ACHN (cell line): Measurements from ENCODE around the gene SLC13A3.

Experiments
- DNase-seq: peaks from one replicate; pipeline ENCODE4 v3.0.0-alpha.2; 2015
- in situ Hi-C: cut with HindIII; loops from 2 replicates; pipeline ENCODE4 v1.10.0; 2017; ENCODE audit warnings: low sequenced_read_pairs, low pct_ligation_motif_present, low pct_unique_long_range_greater_than_20kb

The SLC13A3 gene, protein sequence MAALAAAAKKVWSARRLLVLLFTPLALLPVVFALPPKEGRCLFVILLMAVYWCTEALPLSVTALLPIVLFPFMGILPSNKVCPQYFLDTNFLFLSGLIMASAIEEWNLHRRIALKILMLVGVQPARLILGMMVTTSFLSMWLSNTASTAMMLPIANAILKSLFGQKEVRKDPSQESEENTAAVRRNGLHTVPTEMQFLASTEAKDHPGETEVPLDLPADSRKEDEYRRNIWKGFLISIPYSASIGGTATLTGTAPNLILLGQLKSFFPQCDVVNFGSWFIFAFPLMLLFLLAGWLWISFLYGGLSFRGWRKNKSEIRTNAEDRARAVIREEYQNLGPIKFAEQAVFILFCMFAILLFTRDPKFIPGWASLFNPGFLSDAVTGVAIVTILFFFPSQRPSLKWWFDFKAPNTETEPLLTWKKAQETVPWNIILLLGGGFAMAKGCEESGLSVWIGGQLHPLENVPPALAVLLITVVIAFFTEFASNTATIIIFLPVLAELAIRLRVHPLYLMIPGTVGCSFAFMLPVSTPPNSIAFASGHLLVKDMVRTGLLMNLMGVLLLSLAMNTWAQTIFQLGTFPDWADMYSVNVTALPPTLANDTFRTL

DNA sequence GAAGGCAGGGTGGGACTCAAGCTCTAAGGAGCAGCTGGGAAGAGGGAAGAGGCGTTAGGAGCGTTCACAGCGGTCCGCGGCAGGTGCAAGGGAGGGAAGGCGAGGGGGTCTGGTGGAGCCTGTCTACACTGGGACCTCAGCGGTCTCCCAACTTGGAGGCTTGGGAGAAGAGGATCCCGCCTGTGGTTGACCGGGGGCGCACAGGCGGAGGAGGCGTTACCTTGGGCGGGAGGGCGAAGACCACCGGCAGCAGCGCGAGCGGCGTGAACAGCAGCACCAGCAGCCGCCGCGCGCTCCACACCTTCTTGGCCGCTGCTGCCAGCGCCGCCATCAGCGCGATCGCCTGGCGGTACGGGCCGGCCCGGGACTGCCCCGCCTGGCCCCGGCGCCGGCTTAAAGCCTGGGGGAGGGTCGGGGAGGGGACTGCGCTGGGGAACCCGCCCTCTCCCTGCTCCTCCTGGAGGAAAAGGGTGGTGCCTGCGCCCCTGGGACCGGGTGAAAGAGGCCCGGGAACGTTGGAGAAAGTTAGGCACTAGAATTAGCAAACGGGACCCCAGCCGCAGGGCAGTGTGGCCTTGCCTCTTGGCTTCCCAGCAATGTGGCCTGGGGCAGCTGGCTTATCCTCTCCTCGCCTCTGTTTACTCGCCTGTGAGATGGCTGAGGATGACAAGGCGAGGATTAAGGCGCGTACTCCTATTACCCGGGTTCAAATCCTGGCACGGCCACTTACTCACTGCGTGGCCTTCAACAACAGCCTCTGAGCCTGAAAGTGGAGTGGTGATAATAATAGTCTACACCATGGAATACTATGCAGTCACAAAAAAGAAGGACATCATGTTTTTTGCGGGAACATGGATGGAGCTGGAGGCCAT is at the start of gene SLC13A3:
TSS of gene SLC13A3 (minus strand) at position 369 of the 872 bp plus-strand sequence. CDS start at position 331, 38 bp downstream.
- DNase-seq: peak; percentile 11
- in situ Hi-C loops: no loop called here

DNA sequence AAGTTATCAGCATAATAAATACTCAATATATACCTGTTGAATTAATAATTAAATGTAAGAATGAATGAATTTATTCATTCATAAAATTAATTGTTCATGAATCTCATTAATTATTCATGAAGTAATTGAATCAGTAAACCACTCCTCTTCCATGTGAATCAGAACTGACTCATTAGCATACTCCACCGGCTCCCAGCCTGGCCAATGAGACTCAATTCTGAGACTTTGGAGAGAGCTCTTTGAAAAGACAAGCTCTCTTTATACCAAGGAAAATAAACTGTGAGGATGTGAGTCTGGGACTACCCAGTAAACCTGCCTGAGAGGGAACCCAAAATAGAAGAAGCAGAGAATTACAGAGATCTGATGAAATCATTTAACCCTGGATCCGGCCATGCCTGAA is 49.8 kb upstream of the SLC13A3 start:
- in situ Hi-C loops: no loop called here
- DNase-seq: no peak

DNA sequence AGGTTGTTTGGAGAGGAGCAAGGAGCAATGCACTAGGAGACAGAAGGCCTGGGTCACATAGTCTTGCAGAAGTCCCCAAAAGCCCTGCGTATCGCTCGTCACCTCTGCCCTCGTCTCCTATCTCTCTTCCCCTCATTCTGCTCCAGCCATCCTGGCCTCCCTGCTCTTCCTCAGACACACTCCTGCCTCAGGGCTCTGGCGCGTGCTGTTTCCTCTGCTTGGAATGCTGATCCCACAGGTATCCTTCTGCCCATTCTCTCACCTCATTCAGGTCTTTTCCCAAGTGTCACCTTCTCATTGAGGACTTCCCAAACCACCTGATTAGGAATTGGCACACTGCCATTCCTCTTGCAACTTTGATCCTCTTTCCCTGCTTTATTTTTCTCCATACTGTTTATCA is 49.2 kb upstream of the SLC13A3 start:
- in situ Hi-C loops: no loop called here
- no peak for DNase-seq

DNA sequence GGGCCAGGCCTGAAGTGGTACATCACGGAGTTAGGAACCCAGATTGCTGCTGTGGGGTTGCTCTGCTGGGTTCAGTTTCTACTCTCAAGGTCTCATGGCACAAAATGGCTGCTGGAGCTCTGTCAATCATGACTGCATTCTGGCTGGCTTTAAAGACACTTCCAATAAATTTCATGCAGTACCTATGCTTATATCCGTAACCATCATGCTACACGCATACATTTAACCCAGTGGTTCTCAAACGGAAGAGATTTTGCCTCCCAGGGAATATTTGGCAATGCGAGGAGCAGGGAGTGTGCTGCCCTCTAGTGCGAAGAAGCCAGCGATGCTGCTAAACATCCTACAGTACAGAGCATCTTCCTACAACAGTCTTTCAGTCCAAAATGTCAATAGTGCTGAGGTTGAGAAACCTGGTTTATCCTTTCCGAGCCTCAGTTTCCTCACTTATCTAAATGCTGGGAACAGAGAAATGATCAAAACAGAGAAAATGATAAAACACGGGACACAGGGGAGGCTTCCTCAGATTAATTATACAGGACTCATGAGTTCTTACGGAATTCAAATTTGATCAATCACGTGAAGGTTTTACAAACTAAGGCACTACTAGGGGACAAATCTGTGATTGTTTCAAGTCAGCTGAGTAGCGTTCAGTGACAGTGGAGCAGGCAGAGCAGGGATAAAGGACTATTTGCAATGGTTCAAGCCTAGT is 48.5 kb upstream of the SLC13A3 start:
- DNase-seq: peak; percentile 14
- in situ Hi-C loops: no loop called here

DNA sequence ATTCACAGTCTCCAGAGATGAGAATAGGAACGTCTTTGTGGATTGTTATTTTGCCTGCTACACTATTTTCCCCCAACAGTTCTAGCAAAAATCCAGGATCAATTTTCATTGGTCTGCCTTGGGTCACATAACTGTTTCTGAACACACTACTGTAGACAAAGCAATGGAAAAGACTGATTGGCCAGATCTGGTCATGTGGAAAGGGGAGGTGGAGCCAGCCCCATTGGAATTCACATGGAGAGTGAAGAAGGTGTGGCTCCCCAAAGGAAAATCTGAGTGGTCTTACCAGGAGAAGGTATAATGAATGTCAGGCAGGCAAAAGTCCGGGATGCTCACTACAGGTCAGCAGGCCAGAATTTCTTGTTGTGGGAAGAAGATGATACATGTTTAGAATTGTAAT is 47.5 kb upstream of the SLC13A3 start:
- in situ Hi-C loops: no loop called here
- DNase-seq: no peak

DNA sequence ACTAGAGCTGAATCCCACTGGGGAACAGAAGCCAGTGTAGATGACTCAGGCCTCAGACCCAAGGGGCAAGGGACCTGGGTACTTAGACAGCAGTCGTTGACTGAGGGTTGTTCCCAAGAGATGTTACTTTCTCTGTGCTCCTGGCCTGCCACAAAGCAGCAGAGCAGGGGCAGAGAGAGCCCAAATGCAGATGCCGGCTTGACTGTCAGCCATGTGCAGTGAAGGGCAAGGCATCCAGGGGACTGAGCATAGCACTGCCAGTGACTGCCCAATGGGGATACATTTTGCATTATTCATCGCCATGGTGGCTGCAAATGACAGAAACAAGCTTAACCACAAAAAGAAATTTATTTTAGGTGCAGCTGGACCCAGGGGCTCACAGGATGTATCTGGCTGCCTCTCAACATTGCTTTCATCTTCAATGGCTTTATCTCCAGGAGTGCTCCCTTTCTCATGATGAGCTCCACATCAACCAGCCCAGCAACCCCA is 45.6 kb upstream of the SLC13A3 start:
- no peak for DNase-seq
- in situ Hi-C loops: no loop called here

DNA sequence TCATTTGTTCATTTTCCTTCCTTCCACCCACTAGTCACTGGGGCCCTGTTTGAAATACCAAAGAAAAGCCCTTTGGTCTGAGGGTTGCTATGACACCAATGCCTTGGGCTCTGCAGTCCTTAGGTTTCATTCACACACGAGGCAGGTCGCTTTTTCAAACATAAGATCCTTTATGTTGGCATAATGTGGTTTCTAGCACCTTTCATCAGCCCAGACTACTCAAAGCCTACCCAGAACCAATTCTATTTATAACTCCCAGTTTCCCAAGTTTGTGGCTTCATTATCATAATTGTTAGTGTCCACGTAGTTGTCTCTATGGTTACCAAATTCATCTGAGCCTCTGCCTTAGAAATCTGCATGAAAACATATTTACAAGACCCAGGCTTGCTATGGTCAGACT is 44.6 kb upstream of the SLC13A3 start:
- in situ Hi-C loops: no loop called here
- no peak for DNase-seq

DNA sequence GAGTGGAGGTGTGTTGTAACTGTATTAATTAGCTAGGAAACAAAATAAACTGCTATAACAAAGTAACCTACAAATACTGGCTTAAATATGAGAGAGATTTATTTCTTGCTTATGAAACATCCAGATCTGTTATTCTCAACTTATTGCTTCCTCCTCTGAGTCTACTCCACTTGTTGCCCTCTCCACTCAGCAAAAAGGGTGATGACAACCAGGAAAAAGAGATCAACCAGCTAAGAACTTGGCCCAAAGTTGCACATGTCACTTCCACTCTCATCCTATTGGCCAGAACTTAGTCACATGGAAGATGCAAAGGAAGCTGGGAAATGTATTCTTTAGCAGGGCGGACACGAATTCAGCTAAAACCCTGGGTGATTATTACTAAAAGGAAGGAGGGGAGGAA is 43.2 kb upstream of the SLC13A3 start:
- in situ Hi-C loops: no loop called here
- peak; percentile 6 for DNase-seq

DNA sequence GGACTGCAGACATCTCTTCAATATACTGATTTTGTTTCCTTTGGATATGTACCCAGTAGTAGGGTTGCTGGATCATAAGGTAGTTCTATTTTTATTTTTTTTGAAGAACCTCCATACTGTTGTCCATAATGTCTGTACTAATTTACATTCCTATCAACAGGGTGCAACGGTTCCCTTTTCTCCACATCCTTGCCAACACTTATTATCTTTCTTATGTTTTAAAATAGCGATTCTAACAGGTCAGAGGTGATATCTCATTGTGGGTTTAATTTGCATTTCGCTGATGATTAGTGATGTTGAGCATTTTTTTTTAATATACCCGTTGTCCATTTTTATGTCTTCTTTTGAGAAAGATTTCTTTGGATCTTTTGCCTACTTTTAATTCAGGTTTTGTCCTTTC is 39.9 kb upstream of the SLC13A3 start:
- no peak for DNase-seq
- in situ Hi-C loops: no loop called here

DNA sequence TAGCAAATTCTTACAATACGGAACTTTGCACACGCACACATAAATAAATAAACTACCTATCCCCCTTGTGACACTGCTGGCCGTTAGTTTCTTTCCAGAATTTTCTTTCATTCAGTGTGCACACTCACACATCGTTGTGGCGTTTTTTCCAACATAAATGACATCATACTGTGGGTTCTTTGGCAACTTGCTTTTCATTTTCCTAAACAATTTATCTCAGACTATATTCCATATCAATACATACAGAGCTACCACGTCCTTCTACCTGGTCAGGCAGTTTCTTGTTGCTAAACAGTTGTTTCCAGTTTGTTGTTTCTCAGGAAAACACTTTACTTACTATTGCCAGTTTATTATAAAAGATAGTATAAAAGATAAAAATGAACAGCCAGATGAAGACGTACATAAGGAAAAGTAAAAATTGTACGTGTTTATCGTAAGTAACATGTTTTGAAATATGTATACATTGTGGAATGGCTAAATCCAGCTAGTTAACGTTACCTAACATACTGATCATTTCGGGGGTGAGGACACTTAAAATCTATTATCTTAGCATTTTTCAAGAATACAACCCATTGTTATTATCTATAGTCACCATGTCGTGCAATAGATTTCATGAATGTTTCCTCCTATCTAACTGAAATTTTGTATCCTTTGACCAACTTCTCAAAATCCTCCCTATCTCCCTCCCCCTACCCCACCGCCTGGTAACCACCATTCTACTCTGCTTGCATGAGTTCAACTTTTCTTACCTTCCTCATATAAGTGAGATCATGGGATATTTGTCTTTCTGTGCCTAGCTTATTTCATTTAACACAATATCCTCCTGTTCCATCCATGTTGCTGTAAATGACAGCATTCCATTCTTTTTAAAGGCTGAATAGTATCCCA is 39.2 kb upstream of the SLC13A3 start:
- no peak for DNase-seq
- in situ Hi-C loops: no loop called here

DNA sequence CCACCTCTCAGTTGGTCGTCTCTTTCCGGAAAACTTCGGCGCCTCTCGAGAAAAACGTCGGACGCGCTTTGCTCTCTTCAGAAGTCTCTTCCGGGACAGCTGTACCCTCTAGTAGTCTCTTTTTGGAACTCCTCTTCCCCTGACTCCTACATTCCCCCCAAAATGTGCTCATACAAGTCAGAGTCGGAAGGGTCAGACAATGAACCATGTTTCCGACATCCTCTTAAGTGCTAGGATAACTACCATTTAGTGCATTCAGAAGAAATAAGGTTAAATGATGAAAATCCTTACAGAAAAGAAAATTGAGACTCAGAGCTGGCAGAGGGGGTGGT is 38.5 kb upstream of the SLC13A3 start:
- no peak for DNase-seq
- in situ Hi-C loops: no loop called here

DNA sequence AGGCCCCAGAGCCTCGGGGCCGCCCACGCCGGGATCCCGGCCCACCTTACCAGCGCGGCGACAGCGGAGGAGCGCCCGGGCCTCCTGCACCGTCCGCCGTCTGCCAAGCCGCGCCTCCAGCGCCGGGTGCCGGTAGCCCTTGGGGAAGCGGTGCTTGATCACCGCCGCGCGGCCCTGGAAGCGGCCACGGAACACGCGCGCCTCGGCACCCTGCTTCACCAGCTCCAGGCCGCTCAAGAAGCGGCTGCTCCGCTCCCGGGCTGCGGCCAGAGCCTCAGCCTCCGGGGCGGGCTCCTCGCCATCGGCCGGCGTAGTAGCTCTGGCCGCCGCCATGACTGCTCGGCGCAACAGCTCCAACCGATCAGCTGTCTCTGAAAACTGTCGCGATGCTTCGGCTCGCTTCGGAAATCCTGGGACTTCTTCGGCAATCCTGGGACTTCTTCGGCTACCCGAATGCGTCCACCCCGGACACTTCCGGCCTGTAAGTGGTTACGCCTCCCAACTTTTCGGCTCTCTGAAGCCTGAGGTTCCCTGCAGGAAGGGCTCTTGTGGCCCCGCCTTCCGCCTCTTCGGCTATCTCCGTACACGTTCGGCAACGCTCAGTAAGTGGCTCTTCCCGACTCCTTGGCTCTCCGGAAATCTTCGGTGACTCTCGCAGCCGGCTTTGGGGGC is 38.0 kb upstream of the SLC13A3 start, which contains the start of gene TP53RK:
TSS of gene TP53RK (minus strand) at position 363 of the 672 bp plus-strand sequence. CDS start at position 333, 30 bp downstream.
- in situ Hi-C loops: no loop called here
- DNase-seq: peak; percentile 99

DNA sequence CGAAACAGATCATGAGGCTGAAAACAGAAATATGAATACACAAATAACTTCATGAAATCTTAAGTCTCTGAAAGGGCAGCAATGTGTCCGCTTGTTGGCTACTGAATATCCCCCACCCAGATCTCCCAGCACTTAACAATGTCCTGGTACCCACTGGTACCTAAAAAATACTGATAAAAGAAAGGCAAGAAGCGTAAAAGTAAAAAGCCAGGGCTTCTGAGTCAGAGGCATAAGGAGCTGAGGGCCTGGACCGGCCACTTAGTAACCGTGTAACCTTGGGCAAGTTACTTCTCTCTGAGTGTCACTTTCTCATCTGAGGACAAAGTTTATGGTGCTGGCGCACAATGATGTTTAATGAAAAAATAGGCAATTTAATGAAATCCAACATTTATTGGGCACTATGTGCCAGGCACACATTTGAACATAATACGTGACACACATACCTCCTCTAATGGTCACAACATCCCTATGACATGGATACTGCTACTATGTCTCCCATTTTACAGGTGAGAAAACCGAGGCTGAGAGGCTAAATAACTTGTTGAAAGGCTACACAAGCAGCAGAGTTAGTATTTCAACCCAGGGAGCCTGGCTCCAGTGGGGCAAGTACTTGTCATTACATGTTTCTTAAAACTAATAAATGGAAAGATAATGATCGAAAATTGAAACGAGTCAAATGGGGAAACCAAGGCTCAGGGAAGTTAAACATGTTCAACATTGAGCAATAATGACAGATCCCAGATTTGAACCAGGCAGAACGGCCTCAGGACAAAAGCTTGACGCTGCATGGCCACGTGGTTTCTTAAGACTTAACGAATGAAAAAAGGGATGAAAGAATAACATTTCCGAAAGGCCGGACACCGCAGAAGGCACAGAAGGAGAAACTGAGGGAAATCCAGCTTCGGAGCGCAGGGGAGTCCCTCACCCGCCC is 37.2 kb upstream of the SLC13A3 start:
- in situ Hi-C loops: no loop called here
- peak; percentile 28 for DNase-seq

DNA sequence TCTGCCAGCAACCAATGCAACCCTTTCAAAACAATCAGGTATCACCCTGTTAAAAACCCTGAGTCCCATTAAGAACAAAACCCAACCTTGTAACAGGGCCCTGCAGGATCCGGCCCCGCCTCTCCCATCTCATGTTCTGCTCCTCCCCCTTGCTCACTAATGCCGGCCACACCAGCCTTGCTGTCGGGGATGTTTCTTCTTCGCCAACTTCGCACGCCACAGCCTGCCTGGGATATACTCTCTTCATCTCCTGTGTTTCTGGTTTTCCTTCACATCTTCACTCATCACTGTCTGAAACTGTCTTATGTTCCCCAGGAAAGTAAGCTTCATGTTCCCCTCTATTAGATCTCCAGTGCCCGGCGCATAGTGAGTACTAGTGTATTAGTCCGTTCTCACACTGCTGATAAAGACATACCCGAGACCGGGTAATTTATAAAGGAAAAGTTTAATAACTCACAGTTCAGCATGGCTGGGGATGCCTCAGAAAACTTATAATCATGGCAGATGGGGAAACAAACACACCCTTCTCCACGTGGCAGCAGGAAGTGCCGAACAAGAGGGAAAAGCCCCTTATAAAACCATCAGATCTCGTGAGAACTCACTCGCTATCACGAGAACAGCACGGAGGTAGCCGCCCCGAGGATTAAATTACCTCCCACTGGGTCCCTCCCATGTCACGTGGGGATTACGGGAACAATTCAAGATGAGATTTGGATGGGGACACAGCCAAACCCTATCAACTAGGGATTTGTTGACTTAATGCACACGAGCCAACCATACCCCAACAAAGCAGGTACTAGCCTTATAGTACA is 32.9 kb upstream of the SLC13A3 start:
- in situ Hi-C loops: no loop called here
- peak; percentile 88 for DNase-seq

DNA sequence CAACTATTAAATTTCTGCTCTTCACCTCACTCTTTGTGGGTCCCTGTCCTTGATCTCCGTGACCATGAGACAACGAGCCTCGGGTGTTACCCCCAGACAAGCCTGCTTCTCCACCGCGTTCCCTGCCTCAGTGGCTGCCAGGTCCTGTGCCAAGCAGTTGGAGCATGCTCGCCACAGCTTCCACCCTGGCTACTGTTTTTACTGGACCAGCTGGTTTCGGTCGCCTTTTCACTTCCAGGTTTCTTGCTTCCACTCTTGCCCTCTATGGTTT is 32.3 kb upstream of the SLC13A3 start:
- no peak for DNase-seq
- in situ Hi-C loops: no loop called here
